Measurements from ENCODE around the gene INSR. TPM values are rescaled to one million over a fixed set of nuclear protein-coding genes. Genes with fewer than 3 reads are reported as not detected.

Gene INSR
- total RNA-seq, 1 donor from 2014 or later = 32.5 TPM

- Mint-ChIP-seq H3K4me1 (ENCODE audit: low read depth) (no peaks in the 10 kb centered on the region), H3K4me3 (ENCODE audit: unreplicated experiment) (no peak overlapping the region), H3K27ac (ENCODE audit: unreplicated experiment) (no peak overlapping the region), H3K9me3 (ENCODE audit: low read depth) (no peaks in the 10 kb centered on the region), H3K27me3 (ENCODE audit: low read depth) (peaks cover 4% of the 10 kb centered on the region), H3K36me3 (ENCODE audit: low read depth) (no peaks in the 10 kb centered on the region)
- TF ChIP-seq CTCF (IDR thresholded peaks at IDR 0.05) = no peak
- peak; percentile 10 for DNase-seq (ENCODE audit: low spot score)
Measured at GRCh38 chr19:7307590-7308218, 13.5 kb upstream of the INSR start.

GRCh38 chr19:7304200-7304599, 10.0 kb upstream of the INSR start:
- Mint-ChIP-seq H3K27me3 (ENCODE audit: low read depth) (peaks cover 14% of the 10 kb centered on the region), H3K9me3 (ENCODE audit: low read depth) (no peaks in the 10 kb centered on the region), H3K4me3 (ENCODE audit: unreplicated experiment) (no peak overlapping the region), H3K27ac (ENCODE audit: unreplicated experiment) (no peak overlapping the region), H3K4me1 (ENCODE audit: low read depth) (no peaks in the 10 kb centered on the region), H3K36me3 (ENCODE audit: low read depth) (no peaks in the 10 kb centered on the region)
- DNase-seq (ENCODE audit: low spot score) = peak; percentile 4
- TF ChIP-seq CTCF (IDR thresholded peaks at IDR 0.05) = no peak

- Mint-ChIP-seq H3K9me3 (ENCODE audit: low read depth) (no peaks in the 10 kb centered on the region), H3K4me3 (ENCODE audit: unreplicated experiment) (no peak overlapping the region), H3K4me1 (ENCODE audit: low read depth) (no peaks in the 10 kb centered on the region), H3K27ac (ENCODE audit: unreplicated experiment) (no peak overlapping the region), H3K27me3 (ENCODE audit: low read depth) (peaks cover 14% of the 10 kb centered on the region), H3K36me3 (ENCODE audit: low read depth) (no peaks in the 10 kb centered on the region)
- DNase-seq (ENCODE audit: low spot score) = no peak
- TF ChIP-seq CTCF (IDR thresholded peaks at IDR 0.05) = no peak
Measured at GRCh38 chr19:7303470-7303869, 9.3 kb upstream of the INSR start.

GRCh38 chr19:7301525-7301924, 7.3 kb upstream of the INSR start:
- Mint-ChIP-seq H3K27ac (ENCODE audit: unreplicated experiment) (no peak overlapping the region), H3K9me3 (ENCODE audit: low read depth) (no peaks in the 10 kb centered on the region), H3K27me3 (ENCODE audit: low read depth) (peaks cover 18% of the 10 kb centered on the region), H3K36me3 (ENCODE audit: low read depth) (no peaks in the 10 kb centered on the region), H3K4me3 (ENCODE audit: unreplicated experiment) (no peak overlapping the region), H3K4me1 (ENCODE audit: low read depth) (no peaks in the 10 kb centered on the region)
- no peak for TF ChIP-seq CTCF (IDR thresholded peaks at IDR 0.05)
- peak; percentile 4 for DNase-seq (ENCODE audit: low spot score)

- no peak overlapping the region for H3K27ac Mint-ChIP-seq (ENCODE audit: unreplicated experiment)
- H3K36me3 Mint-ChIP-seq (ENCODE audit: low read depth) = no peaks in the 10 kb centered on the region
- no peak for DNase-seq (ENCODE audit: low spot score)
- H3K27me3 Mint-ChIP-seq (ENCODE audit: low read depth) = peaks cover 15% of the 10 kb centered on the region
- peaks cover 11% of the 10 kb centered on the region for H3K4me1 Mint-ChIP-seq (ENCODE audit: low read depth)
- no peak overlapping the region for H3K4me3 Mint-ChIP-seq (ENCODE audit: unreplicated experiment)
- no peak for TF ChIP-seq CTCF (IDR thresholded peaks at IDR 0.05)
- H3K9me3 Mint-ChIP-seq (ENCODE audit: low read depth) = no peaks in the 10 kb centered on the region
Measured at GRCh38 chr19:7297742-7298141, 3.5 kb upstream of the INSR start.
